ENCODE measurements around the gene ZNF197.
"Not testable (repeated sequence)": the region's sequence is repeated elsewhere in the genome, so short reads cannot be mapped to it uniquely, and the experiment has no call there.

The ZNF197 gene

DNA sequence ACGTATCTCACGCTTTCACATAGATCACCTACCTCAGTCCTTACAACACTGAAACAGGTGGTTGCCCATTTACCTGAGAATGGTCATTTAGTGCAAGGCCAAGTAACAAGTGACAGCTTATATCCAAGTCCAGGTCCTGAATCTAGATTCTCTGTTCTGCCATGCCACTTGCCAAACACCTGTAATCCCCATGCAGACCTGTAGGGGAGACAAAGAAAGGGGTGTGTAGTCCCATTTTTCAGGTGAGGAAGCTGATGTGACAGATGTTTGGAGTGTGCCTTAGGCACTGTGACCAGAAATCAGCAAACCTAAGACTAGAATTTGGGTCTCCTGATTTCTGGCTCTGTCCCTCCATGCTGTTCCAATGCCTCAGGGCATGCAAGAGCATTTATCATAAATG lies 36.4 kb downstream of the ZNF197 start:
- no peak for DNase-seq (ENCODE audit: low read depth in 2 of 2)

DNA sequence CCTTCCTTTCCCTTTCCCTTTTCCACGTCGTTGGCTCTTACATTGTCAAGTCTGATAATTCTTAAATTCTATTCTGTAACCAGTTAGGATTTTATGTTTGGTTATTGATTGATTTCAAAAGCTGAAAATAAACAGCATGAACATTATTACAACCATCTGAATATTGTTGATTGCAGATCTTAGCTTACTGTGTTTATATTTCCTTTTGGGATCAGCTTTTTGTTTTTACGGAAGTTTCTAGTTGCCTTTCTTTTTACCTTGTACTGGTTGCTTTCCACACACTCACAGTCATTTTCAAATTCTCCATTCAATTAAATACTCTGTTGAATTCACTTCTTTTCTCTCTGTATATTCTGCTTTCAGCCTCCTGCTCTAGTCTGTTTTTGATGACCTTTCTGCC lies 40.3 kb downstream of the ZNF197 start:
- DNase-seq (ENCODE audit: low read depth in 2 of 2): no peak

DNA sequence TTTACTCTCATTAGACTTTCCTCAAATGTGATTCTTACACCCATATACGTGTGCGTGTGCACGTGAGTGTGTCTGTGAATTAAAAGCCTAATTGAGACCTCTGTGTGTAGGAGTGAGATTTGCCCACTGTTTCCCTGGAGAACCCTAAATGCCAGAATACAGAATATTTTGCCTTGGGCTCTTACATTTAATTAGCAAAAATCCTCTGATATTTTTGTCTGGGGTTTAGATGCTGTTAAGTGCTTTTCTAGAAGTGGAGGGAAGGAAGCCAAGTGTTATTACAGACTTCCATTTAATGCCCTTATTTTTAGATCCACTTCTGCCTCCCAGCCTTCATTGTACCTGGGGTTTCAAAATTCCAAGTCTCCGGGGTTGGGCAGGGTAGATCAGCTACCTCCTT lies 41.5 kb downstream of the ZNF197 start:
- DNase-seq (ENCODE audit: low read depth in 2 of 2): no peak

DNA sequence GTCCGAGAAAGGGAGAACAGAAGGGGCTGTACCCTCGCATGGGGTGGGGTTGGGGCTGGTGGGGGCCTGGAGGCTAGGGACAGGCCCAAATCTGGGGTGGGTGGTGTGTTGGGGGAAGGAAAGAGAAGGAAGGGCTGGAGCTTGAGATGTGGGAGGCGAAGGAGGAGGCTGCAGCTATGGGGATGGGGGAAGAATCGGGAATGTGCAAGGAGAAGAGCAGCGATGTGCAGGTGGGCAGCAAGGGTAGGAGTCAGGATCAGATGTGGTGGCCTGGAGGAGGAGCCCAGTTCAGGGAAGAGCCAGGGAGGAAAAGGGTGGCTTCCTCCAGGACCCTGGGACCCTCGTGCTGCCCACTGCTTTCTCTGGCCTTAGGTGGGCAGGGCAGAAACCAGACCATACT lies 44.9 kb downstream of the ZNF197 start:
- DNase-seq (ENCODE audit: low read depth in 2 of 2): no peak

DNA sequence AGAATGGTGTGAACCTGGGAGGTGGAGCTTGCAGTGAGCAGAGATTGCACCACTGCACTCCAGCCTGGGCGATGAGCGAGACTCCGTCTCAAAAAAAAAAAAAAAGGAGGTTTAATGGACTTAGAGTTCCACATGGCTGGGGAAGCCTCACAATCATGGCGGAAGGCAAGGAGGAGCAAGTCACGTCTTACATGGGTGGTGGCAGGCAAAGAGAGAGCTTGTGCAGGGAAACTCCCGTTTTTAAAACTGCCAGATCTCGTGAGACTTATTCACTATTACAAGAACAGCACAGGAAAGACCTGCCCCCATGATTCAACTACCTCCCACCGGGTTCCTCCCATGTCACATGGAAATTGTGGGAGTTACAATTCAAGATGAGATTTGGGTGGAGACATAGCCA lies 48.6 kb downstream of the ZNF197 start:
- not testable (repeated sequence) for DNase-seq (ENCODE audit: low read depth in 2 of 2)

DNA sequence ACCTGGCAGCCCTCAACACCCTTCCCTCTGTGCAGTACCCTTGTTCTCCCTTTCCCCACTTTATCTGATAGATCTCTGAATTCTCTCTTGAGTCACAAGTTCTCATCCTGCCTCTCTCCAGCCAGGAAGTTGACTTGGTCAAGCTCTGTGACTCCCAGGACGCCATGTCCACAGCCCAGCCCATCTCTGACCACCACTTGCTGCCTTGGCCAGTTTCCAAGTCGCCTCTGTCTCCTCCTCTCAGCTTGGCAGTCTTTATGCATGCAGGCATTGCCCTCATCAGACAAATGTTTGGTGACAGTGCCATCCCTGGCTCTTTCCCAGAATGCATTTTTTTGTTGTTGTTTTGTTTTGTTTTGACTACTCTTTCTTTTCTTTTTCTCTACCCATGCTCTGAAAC lies 49.4 kb downstream of the ZNF197 start:
- DNase-seq (ENCODE audit: low read depth in 2 of 2): no peak

DNA sequence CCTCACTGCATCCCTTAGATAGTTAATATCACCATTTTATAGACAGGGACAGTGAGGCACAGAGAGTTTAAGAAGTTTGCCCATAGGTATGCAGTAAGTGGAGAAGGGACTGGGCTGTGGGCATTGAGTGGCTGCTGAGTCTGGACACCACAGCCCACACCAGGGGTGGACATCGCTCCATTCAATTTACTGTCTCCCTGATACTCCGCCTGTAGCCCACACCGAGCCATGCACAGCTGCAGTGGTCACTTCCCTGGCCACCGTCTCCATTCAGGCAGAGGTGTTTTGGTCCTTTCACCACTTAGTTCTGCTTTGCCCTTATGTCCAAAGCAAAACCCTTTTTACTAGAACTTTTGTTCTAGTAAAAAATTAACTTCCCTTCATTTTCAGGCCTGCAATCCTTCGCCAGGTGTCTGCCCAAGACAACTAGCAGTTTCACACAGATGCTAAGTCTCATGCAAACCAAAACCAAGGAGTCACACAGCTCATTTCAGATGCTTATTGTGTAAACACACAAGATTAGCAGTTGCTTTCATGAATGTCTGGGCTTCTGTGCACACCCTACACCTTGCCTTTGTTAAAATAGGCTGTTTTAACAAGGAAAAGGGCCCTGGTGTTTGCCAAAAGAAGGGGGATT lies 53.8 kb downstream of the ZNF197 start:
- no peak for DNase-seq (ENCODE audit: low read depth in 2 of 2)

DNA sequence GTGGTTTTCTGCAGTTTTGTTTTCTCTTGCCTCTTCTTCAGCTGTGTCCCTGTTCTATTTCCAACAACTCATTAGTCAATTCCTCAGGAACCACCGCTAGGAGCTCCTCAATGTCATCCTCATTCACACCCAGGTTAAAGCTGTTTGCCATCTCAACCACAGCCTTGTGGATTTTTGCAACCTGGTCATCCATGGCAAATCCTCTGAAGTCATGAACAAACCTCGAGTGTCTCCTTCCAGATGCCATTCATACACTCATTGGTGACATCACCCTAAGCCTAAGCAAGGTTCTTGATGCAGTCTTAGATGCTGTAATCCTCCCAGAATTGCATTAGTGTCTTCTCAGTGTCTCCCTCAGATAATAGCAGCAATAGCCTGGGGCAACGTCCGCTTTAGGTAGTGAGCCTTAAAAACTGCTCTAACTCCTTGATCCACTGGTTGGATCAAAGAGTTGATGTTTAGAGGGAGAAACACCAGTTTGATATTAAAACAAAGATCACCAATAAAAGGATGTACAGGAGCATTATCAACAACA lies 56.2 kb downstream of the ZNF197 start:
- DNase-seq (ENCODE audit: low read depth in 2 of 2): no peak

DNA sequence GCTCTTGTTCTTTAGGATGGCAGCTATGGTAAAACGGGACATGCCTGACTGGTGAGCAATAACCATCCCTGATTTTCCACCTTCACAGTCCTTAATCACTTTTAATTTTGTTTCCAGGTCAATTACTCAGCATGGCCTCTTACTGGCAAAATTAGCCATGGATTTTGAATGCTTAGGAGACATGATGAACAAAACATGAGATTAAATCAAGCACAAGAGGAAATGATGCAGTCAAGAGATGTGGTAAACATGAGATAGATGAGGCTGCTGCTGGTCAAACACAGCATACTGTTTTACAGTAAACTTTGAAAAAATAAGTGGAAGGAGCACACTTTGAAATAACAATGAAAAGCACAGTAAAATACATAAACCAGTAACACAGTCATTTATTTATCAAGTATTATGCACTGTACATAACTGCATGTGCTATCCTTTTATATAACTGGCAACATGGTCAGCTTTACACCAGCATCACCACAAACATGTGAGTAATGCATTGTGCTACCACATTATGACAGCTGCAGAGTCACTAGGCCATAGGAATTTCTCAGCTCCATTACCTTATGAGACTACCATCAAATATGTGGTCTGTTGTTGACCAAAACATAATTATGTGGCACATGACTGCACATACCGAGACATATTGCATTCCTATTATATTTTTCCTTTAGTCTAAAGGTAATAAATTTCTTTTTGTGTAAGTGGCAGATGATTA lies 57.5 kb downstream of the ZNF197 start:
- DNase-seq (ENCODE audit: low read depth in 2 of 2): no peak

DNA sequence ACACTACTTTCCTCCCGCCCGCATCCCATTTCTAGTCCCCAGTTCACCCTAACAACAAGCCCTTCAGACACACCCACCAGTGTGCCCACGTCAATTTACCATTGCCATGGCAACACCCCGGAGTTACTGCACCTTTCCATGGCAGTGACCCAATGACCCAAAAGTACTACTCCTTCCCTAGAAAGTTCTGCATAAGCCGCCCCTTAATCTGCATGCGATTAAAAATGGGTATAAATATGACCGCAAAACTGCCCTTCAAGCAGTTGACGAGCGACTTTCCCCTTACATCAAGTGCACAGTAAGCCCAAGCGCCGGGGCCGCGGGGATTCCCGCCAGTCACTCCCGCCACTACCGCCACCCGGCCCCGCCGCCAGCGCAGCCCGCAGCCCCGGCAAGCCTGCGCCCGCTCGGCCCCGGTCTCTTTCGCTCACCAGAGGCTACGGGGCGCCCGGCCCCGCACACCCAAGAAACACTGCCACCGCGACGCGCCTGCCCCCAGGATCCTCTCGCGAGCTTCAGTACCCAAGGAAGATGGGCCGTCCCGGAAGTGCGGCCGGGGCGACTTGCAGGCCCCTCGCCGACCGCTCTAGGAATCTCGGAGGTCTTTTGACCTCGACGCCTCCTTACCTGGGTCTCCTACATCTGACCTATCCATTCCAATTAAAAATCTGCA lies 60.4 kb downstream of the ZNF197 start:
- peak; percentile 39 to 58 for DNase-seq (ENCODE audit: low read depth in 2 of 2)

DNA sequence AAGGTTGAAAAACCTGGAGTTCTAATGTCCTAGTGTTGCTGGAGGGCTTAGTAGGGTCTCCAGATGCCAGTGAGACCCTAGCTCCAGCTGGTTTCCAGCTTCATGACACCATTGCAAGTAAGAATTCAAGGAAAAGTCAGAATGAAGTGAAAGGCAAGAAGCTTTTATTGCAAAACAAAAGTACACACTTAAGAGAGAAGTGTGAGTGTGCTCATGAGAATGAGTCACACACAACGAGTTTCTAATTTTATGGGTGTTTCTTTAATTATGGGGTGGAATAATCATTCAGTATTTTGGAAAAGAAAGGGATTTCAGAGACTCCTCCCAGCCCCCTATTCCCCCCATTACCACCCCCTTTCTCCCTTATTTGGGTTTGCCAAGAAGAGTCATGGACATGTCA lies 63.1 kb downstream of the ZNF197 start:
- no peak for DNase-seq (ENCODE audit: low read depth in 2 of 2)

All from activated CD4-positive, alpha-beta T cell treated with anti-CD3 and anti-CD28 coated beads for 24 hours (primary cell).